Measurements from ENCODE around the gene PRICKLE2. TPM values are rescaled to one million over a fixed set of nuclear protein-coding genes. Genes with fewer than 3 reads are reported as not detected.

Gene PRICKLE2
- total RNA-seq, 1 donor from 2014 or later: 32.9 TPM

- Histone ChIP-seq H3K27me3 (ENCODE audit: control insufficient read depth in 3 of 3, insufficient read depth in 3 of 3, low read length in 3 of 3) (no peaks in the 10 kb centered on the region), H3K36me3 (ENCODE audit: control insufficient read depth in 3 of 3, insufficient read depth in 3 of 3, low read length in 3 of 3) (no peaks in the 10 kb centered on the region), H3K9ac (ENCODE audit: low read depth in 1 of 3, low read length in 3 of 3) (no peak overlapping the region), H3K9me3 (ENCODE audit: control insufficient read depth in 3 of 3, low read length in 3 of 3) (peaks cover 0 to 3% (median 0%) of the 10 kb centered on the region in 3 donors), H3K27ac (ENCODE audit: low read depth, low read length) (no peak overlapping the region), H3K4me1 (ENCODE audit: control insufficient read depth in 3 of 3, insufficient read depth in 3 of 3, low read length in 3 of 3) (no peaks in the 10 kb centered on the region), H3K4me3 (ENCODE audit: low read length in 3 of 3) (no peak overlapping the region)
Observed at GRCh38 chr3:64074895-64075679, 150.2 kb downstream of the PRICKLE2 start.

- no peak overlapping the region for H3K27ac ChIP-seq (ENCODE audit: low read depth, low read length)
- H3K4me3 ChIP-seq (ENCODE audit: low read length in 3 of 3): no peak overlapping the region
- no peaks in the 10 kb centered on the region for H3K36me3 ChIP-seq (ENCODE audit: control insufficient read depth in 3 of 3, insufficient read depth in 3 of 3, low read length in 3 of 3)
- H3K27me3 ChIP-seq (ENCODE audit: control insufficient read depth in 3 of 3, insufficient read depth in 3 of 3, low read length in 3 of 3): no peaks in the 10 kb centered on the region
- no peaks in the 10 kb centered on the region for H3K4me1 ChIP-seq (ENCODE audit: control insufficient read depth in 3 of 3, insufficient read depth in 3 of 3, low read length in 3 of 3)
- peaks cover 0 to 3% (median 0%) of the 10 kb centered on the region in 3 donors for H3K9me3 ChIP-seq (ENCODE audit: control insufficient read depth in 3 of 3, low read length in 3 of 3)
- no peak overlapping the region for H3K9ac ChIP-seq (ENCODE audit: low read depth in 1 of 3, low read length in 3 of 3)
Observed at GRCh38 chr3:64074060-64074459, 151.2 kb downstream of the PRICKLE2 start.

DNA sequence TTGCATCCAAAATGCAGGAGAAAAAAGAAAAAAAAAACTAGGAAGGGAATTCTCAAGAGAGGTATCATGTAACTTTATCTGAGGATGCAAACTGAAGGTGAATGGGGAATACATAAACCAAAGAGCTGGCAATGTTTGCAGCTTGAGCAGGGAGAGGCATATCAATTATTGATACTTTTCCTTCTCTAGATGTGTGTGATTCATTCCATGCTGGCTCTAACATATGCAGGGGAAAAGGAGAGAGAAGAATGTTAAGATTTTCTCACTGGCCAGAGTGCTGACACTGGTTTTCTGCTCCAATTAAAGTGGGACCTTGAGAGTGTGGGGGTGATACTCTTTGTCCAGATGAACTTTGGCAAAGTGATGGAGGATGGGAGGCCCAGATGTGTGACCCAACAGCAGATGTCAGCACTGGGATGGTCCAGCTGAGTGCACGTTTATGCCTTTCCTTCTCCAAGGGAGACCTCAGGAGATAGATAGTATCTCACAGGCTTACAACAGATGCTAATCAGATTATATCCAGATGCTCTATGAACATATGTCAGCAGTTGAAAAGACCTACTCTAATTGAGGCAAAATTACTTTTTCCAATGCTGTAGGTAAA lies 152.0 kb downstream of the PRICKLE2 start:
- H3K36me3 ChIP-seq (ENCODE audit: control insufficient read depth in 3 of 3, insufficient read depth in 3 of 3, low read length in 3 of 3): no peaks in the 10 kb centered on the region
- H3K9me3 ChIP-seq (ENCODE audit: control insufficient read depth in 3 of 3, low read length in 3 of 3): peaks cover 0 to 3% (median 0%) of the 10 kb centered on the region in 3 donors
- H3K4me3 ChIP-seq (ENCODE audit: low read length in 3 of 3): no peak overlapping the region
- H3K9ac ChIP-seq (ENCODE audit: low read depth in 1 of 3, low read length in 3 of 3): no peak overlapping the region
- H3K4me1 ChIP-seq (ENCODE audit: control insufficient read depth in 3 of 3, insufficient read depth in 3 of 3, low read length in 3 of 3): no peaks in the 10 kb centered on the region
- no peak overlapping the region for H3K27ac ChIP-seq (ENCODE audit: low read depth, low read length)
- no peaks in the 10 kb centered on the region for H3K27me3 ChIP-seq (ENCODE audit: control insufficient read depth in 3 of 3, insufficient read depth in 3 of 3, low read length in 3 of 3)

GRCh38 chr3:64072126-64072525 lies 153.1 kb downstream of the PRICKLE2 start:
- Histone ChIP-seq H3K9me3 (ENCODE audit: control insufficient read depth in 3 of 3, low read length in 3 of 3) (peaks cover 0 to 3% (median 0%) of the 10 kb centered on the region in 3 donors), H3K27me3 (ENCODE audit: control insufficient read depth in 3 of 3, insufficient read depth in 3 of 3, low read length in 3 of 3) (no peaks in the 10 kb centered on the region), H3K4me1 (ENCODE audit: control insufficient read depth in 3 of 3, insufficient read depth in 3 of 3, low read length in 3 of 3) (peaks cover 0 to 2% (median 0%) of the 10 kb centered on the region in 3 donors), H3K36me3 (ENCODE audit: control insufficient read depth in 3 of 3, insufficient read depth in 3 of 3, low read length in 3 of 3) (no peaks in the 10 kb centered on the region), H3K27ac (ENCODE audit: low read depth, low read length) (no peak overlapping the region), H3K4me3 (ENCODE audit: low read length in 3 of 3) (no peak overlapping the region), H3K9ac (ENCODE audit: low read depth in 1 of 3, low read length in 3 of 3) (no peak overlapping the region)

DNA sequence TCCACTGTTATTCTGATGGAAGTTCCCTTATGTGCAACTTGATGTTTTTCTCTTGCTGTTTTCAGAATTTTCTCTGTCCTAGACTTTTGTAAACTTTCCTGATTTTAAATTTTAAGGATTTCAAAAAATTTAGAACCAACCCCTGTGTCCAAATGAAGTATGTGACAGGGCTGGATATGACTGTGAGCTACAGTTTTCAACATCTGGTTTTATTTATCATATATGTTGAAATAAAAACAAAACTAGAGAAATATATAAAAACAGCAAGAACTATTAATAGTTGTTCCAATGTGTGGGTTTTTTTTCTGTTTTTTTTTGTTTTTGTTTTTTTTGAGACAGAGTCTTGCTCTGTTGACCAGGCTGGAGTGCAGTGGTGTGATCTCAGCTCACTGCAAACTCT lies 154.6 kb downstream of the PRICKLE2 start:
- Histone ChIP-seq H3K4me1 (ENCODE audit: control insufficient read depth in 3 of 3, insufficient read depth in 3 of 3, low read length in 3 of 3) (peaks cover 0 to 2% (median 0%) of the 10 kb centered on the region in 3 donors), H3K9ac (ENCODE audit: low read depth in 1 of 3, low read length in 3 of 3) (no peak overlapping the region), H3K36me3 (ENCODE audit: control insufficient read depth in 3 of 3, insufficient read depth in 3 of 3, low read length in 3 of 3) (no peaks in the 10 kb centered on the region), H3K27ac (ENCODE audit: low read depth, low read length) (no peak overlapping the region), H3K27me3 (ENCODE audit: control insufficient read depth in 3 of 3, insufficient read depth in 3 of 3, low read length in 3 of 3) (no peaks in the 10 kb centered on the region), H3K4me3 (ENCODE audit: low read length in 3 of 3) (no peak overlapping the region), H3K9me3 (ENCODE audit: control insufficient read depth in 3 of 3, low read length in 3 of 3) (peaks cover 0 to 3% (median 0%) of the 10 kb centered on the region in 3 donors)

GRCh38 chr3:64067506-64068346 lies 157.5 kb downstream of the PRICKLE2 start:
- Histone ChIP-seq H3K27ac (ENCODE audit: low read depth, low read length) (no peak overlapping the region), H3K9ac (ENCODE audit: low read depth in 1 of 3, low read length in 3 of 3) (no peak overlapping the region)

GRCh38 chr3:64064804-64065203 lies 160.5 kb downstream of the PRICKLE2 start:
- H3K4me3 ChIP-seq (ENCODE audit: low read length in 3 of 3): no peak overlapping the region
- H3K36me3 ChIP-seq (ENCODE audit: control insufficient read depth in 3 of 3, insufficient read depth in 3 of 3, low read length in 3 of 3): no peaks in the 10 kb centered on the region
- H3K27me3 ChIP-seq (ENCODE audit: control insufficient read depth in 3 of 3, insufficient read depth in 3 of 3, low read length in 3 of 3): no peaks in the 10 kb centered on the region
- peaks cover 0 to 2% (median 0%) of the 10 kb centered on the region in 3 donors for H3K4me1 ChIP-seq (ENCODE audit: control insufficient read depth in 3 of 3, insufficient read depth in 3 of 3, low read length in 3 of 3)
- H3K27ac ChIP-seq (ENCODE audit: low read depth, low read length): no peak overlapping the region
- H3K9ac ChIP-seq (ENCODE audit: low read depth in 1 of 3, low read length in 3 of 3): no peak overlapping the region
- no peaks in the 10 kb centered on the region for H3K9me3 ChIP-seq (ENCODE audit: control insufficient read depth in 3 of 3, low read length in 3 of 3)

More at GRCh38 chr3:64067506-64068346, 157.5 kb downstream of the PRICKLE2 start:
- peaks cover 0 to 2% (median 0%) of the 10 kb centered on the region in 3 donors for H3K4me1 ChIP-seq (ENCODE audit: control insufficient read depth in 3 of 3, insufficient read depth in 3 of 3, low read length in 3 of 3)
- H3K36me3 ChIP-seq (ENCODE audit: control insufficient read depth in 3 of 3, insufficient read depth in 3 of 3, low read length in 3 of 3): no peaks in the 10 kb centered on the region
- H3K27me3 ChIP-seq (ENCODE audit: control insufficient read depth in 3 of 3, insufficient read depth in 3 of 3, low read length in 3 of 3): no peaks in the 10 kb centered on the region
- H3K4me3 ChIP-seq (ENCODE audit: low read length in 3 of 3): no peak overlapping the region
- H3K9me3 ChIP-seq (ENCODE audit: control insufficient read depth in 3 of 3, low read length in 3 of 3): peaks cover 0 to 3% (median 0%) of the 10 kb centered on the region in 3 donors

- H3K27me3 ChIP-seq (ENCODE audit: control insufficient read depth in 3 of 3, insufficient read depth in 3 of 3, low read length in 3 of 3): no peaks in the 10 kb centered on the region
- H3K4me3 ChIP-seq (ENCODE audit: low read length in 3 of 3): no peak overlapping the region
- H3K27ac ChIP-seq (ENCODE audit: low read depth, low read length): no peak overlapping the region
- H3K4me1 ChIP-seq (ENCODE audit: control insufficient read depth in 3 of 3, insufficient read depth in 3 of 3, low read length in 3 of 3): peaks cover 0 to 2% (median 0%) of the 10 kb centered on the region in 3 donors
- H3K9me3 ChIP-seq (ENCODE audit: control insufficient read depth in 3 of 3, low read length in 3 of 3): no peaks in the 10 kb centered on the region
- no peaks in the 10 kb centered on the region for H3K36me3 ChIP-seq (ENCODE audit: control insufficient read depth in 3 of 3, insufficient read depth in 3 of 3, low read length in 3 of 3)
- H3K9ac ChIP-seq (ENCODE audit: low read depth in 1 of 3, low read length in 3 of 3): no peak overlapping the region
Observed at GRCh38 chr3:64063983-64064438, 161.3 kb downstream of the PRICKLE2 start.

DNA sequence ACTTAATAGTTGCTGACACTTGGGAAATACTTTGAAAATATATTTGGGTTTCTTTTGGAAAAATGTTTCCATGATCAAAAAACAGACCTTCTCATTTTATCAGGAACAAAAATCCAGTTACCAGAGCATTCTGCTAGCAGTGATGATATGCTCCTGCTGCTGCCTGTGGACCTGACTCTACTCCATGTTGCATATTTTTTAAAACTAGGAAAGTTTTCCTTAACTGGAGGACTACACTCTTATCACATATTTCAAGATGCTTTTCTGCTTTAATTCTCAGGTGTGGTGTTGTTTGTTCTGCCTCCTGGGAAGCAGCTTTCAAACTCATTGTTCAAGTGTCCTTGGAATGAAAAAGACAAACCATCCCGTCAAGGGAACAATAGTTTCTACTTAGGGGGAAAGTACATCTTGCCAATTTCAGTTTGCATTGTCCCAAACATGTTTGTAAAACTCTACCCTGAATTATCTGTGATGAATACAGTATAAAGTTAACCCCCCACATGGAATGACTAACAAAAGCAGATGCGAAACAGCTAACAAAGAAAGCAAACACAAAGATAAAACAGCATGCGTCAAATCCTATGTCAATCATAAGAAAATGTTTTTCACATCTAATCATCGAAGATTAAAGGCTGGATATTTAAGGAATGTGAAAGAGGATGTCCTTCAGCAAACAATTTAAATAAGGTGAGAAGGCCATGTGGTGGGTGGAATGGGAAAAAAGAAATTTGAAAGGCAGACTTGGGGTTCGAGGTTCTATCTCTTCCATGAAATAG lies 161.9 kb downstream of the PRICKLE2 start:
- Histone ChIP-seq H3K9ac (ENCODE audit: low read depth in 1 of 3, low read length in 3 of 3) (no peak overlapping the region), H3K4me3 (ENCODE audit: low read length in 3 of 3) (no peak overlapping the region), H3K27me3 (ENCODE audit: control insufficient read depth in 3 of 3, insufficient read depth in 3 of 3, low read length in 3 of 3) (no peaks in the 10 kb centered on the region), H3K9me3 (ENCODE audit: control insufficient read depth in 3 of 3, low read length in 3 of 3) (no peaks in the 10 kb centered on the region), H3K4me1 (ENCODE audit: control insufficient read depth in 3 of 3, insufficient read depth in 3 of 3, low read length in 3 of 3) (peaks cover 0 to 2% (median 0%) of the 10 kb centered on the region in 3 donors), H3K36me3 (ENCODE audit: control insufficient read depth in 3 of 3, insufficient read depth in 3 of 3, low read length in 3 of 3) (no peaks in the 10 kb centered on the region), H3K27ac (ENCODE audit: low read depth, low read length) (no peak overlapping the region)
